ENCODE results near the gene SPR.

The SPR gene

GRCh38 chr2:72891091-72891818 lies 4.0 kb downstream of the SPR start:
- H3K36me3 ChIP-seq (ENCODE audit: control insufficient read depth, insufficient read depth, low read length, severe bottlenecking) = peaks cover 10% of the 10 kb centered on the region
- no peaks in the 10 kb centered on the region for H3K9me3 ChIP-seq (ENCODE audit: control insufficient read depth, low read length)
- H3K4me1 ChIP-seq (ENCODE audit: control insufficient read depth, insufficient read depth, low read length) = peaks cover 35% of the 10 kb centered on the region
- H3K9ac ChIP-seq (ENCODE audit: low read length) = no peak overlapping the region
- no peak overlapping the region for H3K4me3 ChIP-seq (ENCODE audit: low read length)
- DNase-seq (ENCODE audit: low read depth) = no peak
- H3K27me3 ChIP-seq (replicated peaks; ENCODE audit: control insufficient read depth, insufficient read depth, low read length) = peaks cover 20% of the 10 kb centered on the region

DNA sequence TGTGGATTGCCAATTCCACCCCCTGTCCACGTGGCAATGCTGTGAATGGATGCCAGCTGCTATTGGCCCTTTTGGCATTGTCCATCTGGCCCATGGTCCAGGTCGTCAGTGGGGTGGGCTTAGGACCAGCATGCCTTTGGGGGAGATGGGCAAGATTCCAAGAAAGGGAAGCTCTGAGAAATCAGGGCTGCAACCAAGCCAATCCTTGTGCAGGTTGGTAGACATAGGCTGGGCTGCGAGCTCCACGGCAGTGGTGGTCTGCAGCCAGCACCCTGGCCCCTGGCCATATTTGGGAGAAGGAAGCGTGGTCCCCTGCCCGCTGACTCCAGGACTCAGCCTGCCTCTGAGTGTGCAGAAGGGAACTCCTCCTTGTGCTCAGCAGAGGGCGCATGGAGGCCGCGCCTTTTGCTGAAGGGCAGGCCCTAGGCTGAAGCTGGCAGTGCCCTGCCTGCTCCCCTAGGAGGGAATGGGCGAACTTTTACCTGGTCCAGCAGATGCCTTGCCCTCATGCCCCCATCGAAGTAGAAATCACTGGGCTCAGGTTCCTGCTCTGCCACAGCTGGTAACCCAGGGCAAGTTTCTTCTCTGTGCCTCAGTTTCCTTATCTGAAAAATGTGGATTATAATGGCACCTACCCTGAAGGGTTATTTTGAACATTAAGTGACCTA lies 5.4 kb downstream of the SPR start:
- Histone ChIP-seq H3K27me3 (replicated peaks; ENCODE audit: control insufficient read depth, insufficient read depth, low read length) (peaks cover 24% of the 10 kb centered on the region), H3K4me1 (ENCODE audit: control insufficient read depth, insufficient read depth, low read length) (peaks cover 30% of the 10 kb centered on the region), H3K9ac (ENCODE audit: low read length) (no peak overlapping the region), H3K36me3 (ENCODE audit: control insufficient read depth, insufficient read depth, low read length, severe bottlenecking) (peaks cover 10% of the 10 kb centered on the region), H3K4me3 (ENCODE audit: low read length) (no peak overlapping the region), H3K9me3 (ENCODE audit: control insufficient read depth, low read length) (no peaks in the 10 kb centered on the region)
- DNase-seq (ENCODE audit: low read depth) = peak; percentile 87

GRCh38 chr2:72893594-72894319 lies 6.5 kb downstream of the SPR start:
- DNase-seq (ENCODE audit: low read depth) = peak; percentile 82
- peaks cover 24% of the 10 kb centered on the region for H3K27me3 ChIP-seq (replicated peaks; ENCODE audit: control insufficient read depth, insufficient read depth, low read length)

DNA sequence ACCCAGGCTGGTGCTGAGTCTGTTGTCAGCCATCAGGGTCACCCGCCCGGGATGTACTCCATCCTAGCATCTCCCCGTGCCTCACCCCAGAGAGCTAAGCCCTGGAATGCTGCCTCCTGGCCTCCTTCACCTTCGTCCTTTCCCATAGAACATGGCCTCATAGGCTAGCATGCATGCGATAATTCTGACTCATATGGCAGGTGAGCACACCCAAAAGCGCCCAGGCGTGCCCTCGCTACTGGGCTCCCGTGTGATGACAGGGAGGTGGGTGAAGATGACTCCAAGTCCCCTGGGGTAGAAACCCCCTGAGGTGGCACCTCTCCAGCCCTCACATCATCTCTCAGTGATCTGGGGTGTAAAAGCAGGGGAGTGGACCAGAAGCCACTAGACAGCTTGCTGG lies 7.3 kb downstream of the SPR start:
- H3K27me3 ChIP-seq (replicated peaks; ENCODE audit: control insufficient read depth, insufficient read depth, low read length) = peaks cover 28% of the 10 kb centered on the region

More at GRCh38 chr2:72893594-72894319, 6.5 kb downstream of the SPR start:
- H3K4me1 ChIP-seq (ENCODE audit: control insufficient read depth, insufficient read depth, low read length) = peaks cover 21% of the 10 kb centered on the region
- H3K9ac ChIP-seq (ENCODE audit: low read length) = no peak overlapping the region
- H3K36me3 ChIP-seq (ENCODE audit: control insufficient read depth, insufficient read depth, low read length, severe bottlenecking) = peaks cover 10% of the 10 kb centered on the region
- no peaks in the 10 kb centered on the region for H3K9me3 ChIP-seq (ENCODE audit: control insufficient read depth, low read length)
- H3K4me3 ChIP-seq (ENCODE audit: low read length) = no peak overlapping the region

GRCh38 chr2:72895154-72895553 lies 7.9 kb downstream of the SPR start:
- no peak for DNase-seq (ENCODE audit: low read depth)
- Histone ChIP-seq H3K4me1 (ENCODE audit: control insufficient read depth, insufficient read depth, low read length) (peaks cover 15% of the 10 kb centered on the region), H3K36me3 (ENCODE audit: control insufficient read depth, insufficient read depth, low read length, severe bottlenecking) (peaks cover 10% of the 10 kb centered on the region), H3K9me3 (ENCODE audit: control insufficient read depth, low read length) (no peaks in the 10 kb centered on the region), H3K9ac (ENCODE audit: low read length) (no peak overlapping the region), H3K27me3 (replicated peaks; ENCODE audit: control insufficient read depth, insufficient read depth, low read length) (peaks cover 35% of the 10 kb centered on the region), H3K4me3 (ENCODE audit: low read length) (no peak overlapping the region)

More for the DNA sequence above, 7.3 kb downstream of the SPR start:
- peaks cover 15% of the 10 kb centered on the region for H3K4me1 ChIP-seq (ENCODE audit: control insufficient read depth, insufficient read depth, low read length)
- no peak overlapping the region for H3K9ac ChIP-seq (ENCODE audit: low read length)
- no peaks in the 10 kb centered on the region for H3K9me3 ChIP-seq (ENCODE audit: control insufficient read depth, low read length)
- no peak for DNase-seq (ENCODE audit: low read depth)
- H3K36me3 ChIP-seq (ENCODE audit: control insufficient read depth, insufficient read depth, low read length, severe bottlenecking) = peaks cover 10% of the 10 kb centered on the region
- no peak overlapping the region for H3K4me3 ChIP-seq (ENCODE audit: low read length)

- Histone ChIP-seq H3K9ac (ENCODE audit: low read length) (no peak overlapping the region), H3K4me1 (ENCODE audit: control insufficient read depth, insufficient read depth, low read length) (peaks cover 15% of the 10 kb centered on the region), H3K27me3 (replicated peaks; ENCODE audit: control insufficient read depth, insufficient read depth, low read length) (peaks cover 42% of the 10 kb centered on the region), H3K36me3 (ENCODE audit: control insufficient read depth, insufficient read depth, low read length, severe bottlenecking) (peaks cover 10% of the 10 kb centered on the region), H3K9me3 (ENCODE audit: control insufficient read depth, low read length) (no peaks in the 10 kb centered on the region), H3K4me3 (ENCODE audit: low read length) (no peak overlapping the region)
- no peak for DNase-seq (ENCODE audit: low read depth)
Observed at GRCh38 chr2:72895759-72896281, 8.6 kb downstream of the SPR start.

DNA sequence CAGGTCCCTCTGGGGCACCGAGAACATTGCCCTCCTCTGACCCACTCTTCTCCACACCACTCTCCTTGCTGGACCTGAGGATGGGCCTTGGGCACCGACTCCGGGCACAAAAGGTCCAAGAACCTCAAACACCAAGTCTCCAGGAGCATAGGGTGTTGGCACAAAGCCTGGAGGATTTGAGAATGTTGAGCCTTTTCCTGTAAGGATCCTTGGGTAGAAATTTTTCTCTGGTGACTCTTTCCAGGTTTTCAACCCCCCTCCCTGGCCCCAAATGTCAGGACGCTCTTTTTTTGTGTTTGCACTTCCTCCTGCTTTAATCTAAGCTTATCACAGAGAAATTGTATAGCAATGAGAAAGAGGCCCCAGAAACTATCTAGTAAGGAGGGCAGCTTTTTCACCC lies 9.2 kb downstream of the SPR start:
- Histone ChIP-seq H3K27me3 (replicated peaks; ENCODE audit: control insufficient read depth, insufficient read depth, low read length) (peaks cover 47% of the 10 kb centered on the region), H3K9ac (ENCODE audit: low read length) (no peak overlapping the region), H3K9me3 (ENCODE audit: control insufficient read depth, low read length) (no peaks in the 10 kb centered on the region), H3K4me3 (ENCODE audit: low read length) (no peak overlapping the region), H3K4me1 (ENCODE audit: control insufficient read depth, insufficient read depth, low read length) (peaks cover 15% of the 10 kb centered on the region), H3K36me3 (ENCODE audit: control insufficient read depth, insufficient read depth, low read length, severe bottlenecking) (peaks cover 6% of the 10 kb centered on the region)
- no peak for DNase-seq (ENCODE audit: low read depth)

GRCh38 chr2:72897785-72898584 lies 10.8 kb downstream of the SPR start:
- Histone ChIP-seq H3K27me3 (replicated peaks; ENCODE audit: control insufficient read depth, insufficient read depth, low read length) (peaks cover 63% of the 10 kb centered on the region), H3K4me1 (ENCODE audit: control insufficient read depth, insufficient read depth, low read length) (peaks cover 13% of the 10 kb centered on the region), H3K4me3 (ENCODE audit: low read length) (no peak overlapping the region), H3K9me3 (ENCODE audit: control insufficient read depth, low read length) (no peaks in the 10 kb centered on the region), H3K9ac (ENCODE audit: low read length) (no peak overlapping the region), H3K36me3 (ENCODE audit: control insufficient read depth, insufficient read depth, low read length, severe bottlenecking) (no peaks in the 10 kb centered on the region)
- DNase-seq (ENCODE audit: low read depth) = no peak

DNA sequence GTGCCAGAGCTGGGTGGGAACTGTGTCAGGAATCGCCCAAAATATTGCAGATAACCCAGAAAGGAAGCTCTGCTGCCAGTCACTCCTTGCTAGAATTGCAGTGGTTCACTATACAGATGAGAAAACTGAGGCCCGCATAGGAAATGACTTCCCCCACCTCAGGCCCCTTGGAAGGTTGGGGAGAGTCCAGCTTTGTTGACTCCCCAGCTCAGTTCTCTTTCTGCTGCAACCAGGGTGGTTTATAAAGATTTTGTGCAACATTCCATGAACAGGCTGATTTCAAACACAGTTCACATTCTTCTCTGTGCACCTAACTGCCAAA lies 11.3 kb downstream of the SPR start:
- Histone ChIP-seq H3K9ac (ENCODE audit: low read length) (no peak overlapping the region), H3K27me3 (replicated peaks; ENCODE audit: control insufficient read depth, insufficient read depth, low read length) (peaks cover 68% of the 10 kb centered on the region), H3K9me3 (ENCODE audit: control insufficient read depth, low read length) (no peaks in the 10 kb centered on the region), H3K4me1 (ENCODE audit: control insufficient read depth, insufficient read depth, low read length) (peaks cover 9% of the 10 kb centered on the region), H3K4me3 (ENCODE audit: low read length) (no peak overlapping the region), H3K36me3 (ENCODE audit: control insufficient read depth, insufficient read depth, low read length, severe bottlenecking) (no peaks in the 10 kb centered on the region)
- DNase-seq (ENCODE audit: low read depth) = no peak

DNA sequence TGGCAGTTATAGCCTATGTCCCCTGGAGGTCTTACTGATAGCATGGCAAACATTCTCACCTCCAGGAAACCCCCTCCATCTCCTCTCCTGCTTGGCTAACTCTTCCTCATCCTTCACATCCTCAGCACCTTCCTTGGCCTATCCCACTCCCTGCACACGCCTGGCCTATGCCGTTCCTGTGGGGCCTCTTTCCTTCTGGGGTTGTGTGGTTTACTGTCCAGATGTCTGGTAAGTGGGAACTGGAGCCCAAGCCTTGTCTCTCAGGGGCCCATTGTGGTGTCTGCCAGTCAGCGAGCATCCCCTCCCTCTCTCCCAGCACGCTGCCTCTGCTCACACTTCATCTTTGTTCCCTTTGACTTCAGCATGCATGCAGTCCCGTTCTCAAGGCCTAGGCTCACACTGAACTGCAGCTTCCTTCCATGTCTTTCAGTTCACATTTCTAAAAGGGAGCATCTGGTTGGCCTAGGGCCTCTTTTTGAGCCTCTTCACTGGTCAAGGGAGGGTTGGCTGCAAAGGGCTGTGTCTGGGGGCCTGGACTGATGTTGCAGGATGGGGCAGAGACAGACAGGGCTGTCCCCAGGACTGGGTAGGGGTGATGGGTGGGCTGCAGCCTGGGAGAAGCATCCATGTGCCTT lies 13.1 kb downstream of the SPR start:
- Histone ChIP-seq H3K36me3 (ENCODE audit: control insufficient read depth, insufficient read depth, low read length, severe bottlenecking) (no peaks in the 10 kb centered on the region), H3K9ac (ENCODE audit: low read length) (no peak overlapping the region), H3K9me3 (ENCODE audit: control insufficient read depth, low read length) (no peaks in the 10 kb centered on the region), H3K4me1 (ENCODE audit: control insufficient read depth, insufficient read depth, low read length) (peaks cover 9% of the 10 kb centered on the region), H3K4me3 (ENCODE audit: low read length) (no peak overlapping the region), H3K27me3 (replicated peaks; ENCODE audit: control insufficient read depth, insufficient read depth, low read length) (peaks cover 74% of the 10 kb centered on the region)
- DNase-seq (ENCODE audit: low read depth) = no peak

Measured in adipocyte (in vitro differentiated cells).